ENCODE results near the gene IMPA2. TPM values are rescaled to one million over a fixed set of nuclear protein-coding genes. Genes with fewer than 3 reads are reported as not detected.

Gene IMPA2
- total RNA-seq, 1 donor from 2014 or later, result 85.8 TPM

- intact Hi-C loops (cut with DNase I), result no loop called here
- no peak for DNase-seq
- ATAC-seq (ENCODE audit: poor library complexity), result peak; percentile 1
Observed at GRCh38 chr18:12014521-12015415, 33.5 kb downstream of the IMPA2 start.

GRCh38 chr18:12015416-12016062, 34.2 kb downstream of the IMPA2 start:
- intact Hi-C loops (cut with DNase I), result no loop called here
- ATAC-seq (ENCODE audit: poor library complexity) (peak; percentile 90), DNase-seq (peak; percentile 84)

GRCh38 chr18:12017081-12017480, 35.8 kb downstream of the IMPA2 start:
- DNase-seq (no peak), ATAC-seq (ENCODE audit: poor library complexity) (no peak)
- intact Hi-C loops (cut with DNase I), result no loop called here

GRCh38 chr18:12018861-12019260, 37.6 kb downstream of the IMPA2 start:
- DNase-seq, result no peak
- intact Hi-C loops (cut with DNase I), result no loop called here
- ATAC-seq (ENCODE audit: poor library complexity), result no peak

- ATAC-seq (ENCODE audit: poor library complexity), result no peak
- no peak for DNase-seq
- intact Hi-C loops (cut with DNase I), result no loop called here
Observed at GRCh38 chr18:12021077-12021476, 39.8 kb downstream of the IMPA2 start.

GRCh38 chr18:12021596-12021995, 40.3 kb downstream of the IMPA2 start:
- intact Hi-C loops (cut with DNase I), result no loop called here
- DNase-seq, result no peak
- no peak for ATAC-seq (ENCODE audit: poor library complexity)

- no peak for ATAC-seq (ENCODE audit: poor library complexity)
- intact Hi-C loops (cut with DNase I), result no loop called here
- no peak for DNase-seq
Observed at GRCh38 chr18:12023375-12023774, 42.1 kb downstream of the IMPA2 start.

GRCh38 chr18:12026562-12026961, 45.3 kb downstream of the IMPA2 start:
- intact Hi-C loops (cut with DNase I), result no loop called here
- DNase-seq (no peak), ATAC-seq (ENCODE audit: poor library complexity) (peak; percentile 48)

GRCh38 chr18:12027046-12027445, 45.7 kb downstream of the IMPA2 start:
- peak; percentile 93 for ATAC-seq (ENCODE audit: poor library complexity)
- peak; percentile 79 for DNase-seq
- intact Hi-C loops (cut with DNase I), result no loop called here

- ATAC-seq (ENCODE audit: poor library complexity) (peak; percentile 4), DNase-seq (no peak)
- intact Hi-C loops (cut with DNase I), result no loop called here
Observed at GRCh38 chr18:12027480-12027879, 46.2 kb downstream of the IMPA2 start.

GRCh38 chr18:12028040-12028628, 46.8 kb downstream of the IMPA2 start:
- intact Hi-C loops (cut with DNase I), result no loop called here
- no peak for DNase-seq

GRCh38 chr18:12028674-12029073, 47.4 kb downstream of the IMPA2 start:
- DNase-seq (no peak), ATAC-seq (ENCODE audit: poor library complexity) (no peak)
- intact Hi-C loops (cut with DNase I), result no loop called here

More at GRCh38 chr18:12028040-12028628, 46.8 kb downstream of the IMPA2 start:
- peak; percentile 3 for ATAC-seq (ENCODE audit: poor library complexity)

- DNase-seq (no peak), ATAC-seq (ENCODE audit: poor library complexity) (no peak)
- intact Hi-C loops (cut with DNase I), result loop anchor here (5.0 to 10.0 kb wide), 2 partner anchors 48 to 295 kb away; partner anchors contain the start of gene IMPA2
Observed at GRCh38 chr18:12029786-12030584, 48.7 kb downstream of the IMPA2 start.

GRCh38 chr18:12030670-12031069, 49.4 kb downstream of the IMPA2 start:
- DNase-seq (no peak), ATAC-seq (ENCODE audit: poor library complexity) (no peak)
- intact Hi-C loops (cut with DNase I), result loop anchor here (5.0 to 10.0 kb wide), 2 partner anchors 48 to 296 kb away; partner anchors contain the start of gene IMPA2

GRCh38 chr18:12031181-12031580, 49.9 kb downstream of the IMPA2 start:
- no peak for DNase-seq
- intact Hi-C loops (cut with DNase I), result loop anchor here (5.0 to 10.0 kb wide), 2 partner anchors 49 to 296 kb away; partner anchors contain the start of gene IMPA2
- ATAC-seq (ENCODE audit: poor library complexity), result no peak

GRCh38 chr18:12031846-12032245, 50.5 kb downstream of the IMPA2 start:
- ATAC-seq (ENCODE audit: poor library complexity) (no peak), DNase-seq (peak; percentile 76)
- intact Hi-C loops (cut with DNase I), result loop anchor here (5.0 to 10.0 kb wide), 2 partner anchors 50 to 297 kb away; partner anchors contain the start of gene IMPA2

GRCh38 chr18:12032786-12033642, 51.7 kb downstream of the IMPA2 start:
- DNase-seq, result no peak
- ATAC-seq (ENCODE audit: poor library complexity), result no peak
- intact Hi-C loops (cut with DNase I), result loop anchor here (5.0 to 10.0 kb wide), 2 partner anchors 51 to 298 kb away; partner anchors contain the start of gene IMPA2

Measured in Right ventricle myocardium superior (tissue), 1 donor.